Thyroid gland (tissue), 4 donors: ENCODE measurements around the gene ARPC4. TPM values are rescaled to one million over a fixed set of nuclear protein-coding genes. Genes with fewer than 3 reads are reported as not detected.

ENCODE experiments used
- DNase-seq, 2 donors: peaks; one replicate each; pipeline ENCODE4 v3.0.0-alpha.2; 2019
- H3K27ac ChIP-seq, 3 donors: fragments of 200-600 bp; sonication (generic); 1 replicate in 2 of 3; 2 replicates in 1 of 3; pipeline ENCODE4 v1.5.1; 2016 to 2019; ENCODE audit warnings: mild to moderate bottlenecking in 1 of 3, moderate library complexity in 1 of 3
- H3K27me3 ChIP-seq: fragments of 200-600 bp; sonication (generic); one replicate; pipeline ENCODE4 v1.5.1; 2019
- H3K36me3 ChIP-seq, 2 donors: fragments of 200-600 bp; sonication (generic); one replicate each; pipeline ENCODE4 v1.5.1; 2016 to 2019
- H3K4me1 ChIP-seq, 2 donors: fragments of 200-600 bp; sonication (generic); one replicate each; pipeline ENCODE4 v1.5.1; 2017 to 2019
- H3K4me3 ChIP-seq, 3 donors: fragments of 200-600 bp; sonication (generic); replicated peaks in 1 of 3; 1 replicate in 2 of 3; 2 replicates in 1 of 3; pipeline ENCODE4 v1.5.1; 2016; ENCODE audit warnings: mild to moderate bottlenecking in 1 of 3
- H3K9me3 ChIP-seq: fragments of 200-600 bp; sonication (generic); one replicate; pipeline ENCODE4 v1.5.1; 2017
- CTCF ChIP-seq, 6 experiments: fragments of 200-600 bp in 3 of 6; fragments of 450-650 bp in 3 of 6; sonication (generic) in 3 of 6; IDR thresholded peaks; one replicate each; pipeline ENCODE4 v1.5.1; 2016 to 2019; ENCODE audit warnings: antibody characterized with exemption in 6 of 6, mild to moderate bottlenecking in 2 of 6, inconsistent platforms in 1 of 6, moderate library complexity in 1 of 6
- POLR2A ChIP-seq, 2 donors: fragments of 450-650 bp; IDR thresholded peaks; one replicate each; pipeline ENCODE4 v1.6.1; 2017; ENCODE audit warnings: antibody characterized with exemption in 2 of 2, mild to moderate bottlenecking in 2 of 2, moderate library complexity in 1 of 2
- WGBS, 2 donors: methylation state at CpG; one replicate each; pipeline ENCODE4 v1.1.5; 2017; 5-methylcytosine and 5-hydroxymethylcytosine counted together
- intact Hi-C: fragments of 100-400 bp; cut with DNase I; formaldehyde crosslinking; loops from one replicate; pipeline ENCODE4 v1.15.1; 2023
- total RNA-seq, 4 donors: library from RNA; depleted of rRNA; stranded (reverse); fragments of >200 nt; gene quantifications; one replicate each; pipeline ENCODE4 v1.2.3, GENCODE V29; 2016

The ARPC4 gene
- total RNA-seq, result 100 to 1,000 TPM; 155 to 232 (median 187) TPM

DNA sequence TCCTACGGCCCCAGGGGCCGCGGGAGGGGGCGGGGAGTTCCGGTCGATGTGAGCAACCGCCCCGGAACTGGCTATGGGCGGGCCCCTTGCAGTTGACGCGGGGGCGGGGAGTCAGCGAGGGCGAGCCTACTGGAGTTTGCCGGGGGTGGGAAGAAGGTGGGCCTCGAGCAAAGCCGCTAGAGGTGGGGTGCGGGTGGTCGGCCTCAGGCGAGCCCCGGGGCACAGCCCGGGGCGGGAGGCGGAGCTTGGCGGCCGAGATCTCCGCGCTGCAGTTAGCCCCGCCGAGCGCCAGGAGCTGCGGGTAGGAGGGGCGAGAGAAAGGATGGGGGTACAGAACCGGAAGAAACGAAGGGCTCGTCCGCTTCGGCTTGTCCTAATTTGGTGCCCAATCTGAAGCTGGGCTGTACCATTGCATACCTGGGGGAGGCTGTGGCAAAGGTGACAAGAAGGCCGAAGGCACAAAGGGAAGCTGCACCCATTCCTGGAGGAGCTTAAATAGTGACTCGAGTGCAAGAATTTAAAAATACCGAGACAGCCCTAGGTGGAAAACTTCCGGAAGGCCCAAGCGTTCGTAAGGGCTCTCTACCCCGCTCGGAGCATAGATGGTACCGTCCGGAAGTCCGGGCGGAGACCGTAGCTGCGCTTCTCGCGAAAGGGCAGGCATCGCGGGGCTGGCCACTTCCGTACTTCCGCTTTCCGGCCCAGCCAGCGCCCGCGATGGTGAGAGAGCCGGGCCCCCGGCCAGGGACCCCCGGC is at the start of gene ARPC4, which contains the start of gene TADA3:
TSS of gene ARPC4 (plus strand) at position 678 of the 756 bp plus-strand sequence. CDS start at position 718, 40 bp downstream.
TSS of gene TADA3 (minus strand) at position 69 of the 756 bp plus-strand sequence. CDS start 1,007 bp downstream, outside the sequence.
- peak within 1 kb of the TSS; percentile 64 to 93 (median 92) for H3K4me3 ChIP-seq
- 0 to 1% methylated on average over 24 to 45 of the region's 65 CpGs for WGBS, 2 donors
- TF ChIP-seq CTCF (IDR thresholded peaks at IDR 0.05), result peak in 2 of 6 experiments; percentile 11 to 46
- TF ChIP-seq POLR2A (IDR thresholded peaks at IDR 0.05), result peak; percentile 12 to 66
- intact Hi-C loops, result loop anchor here (10.0 kb wide), 1 partner anchor 138 kb away; no protein-coding TSS in a partner anchor
- H3K9me3 ChIP-seq, result no peaks in the 10 kb centered on the region
- no peaks in the 10 kb centered on the region for H3K27me3 ChIP-seq
- peaks cover 12 to 25% of the 10 kb centered on the region in 2 donors for H3K4me1 ChIP-seq
- DNase-seq, result peak; percentile 94
- peak within 1 kb of the TSS; percentile 91 to 98 (median 91) for H3K27ac ChIP-seq
- H3K36me3 ChIP-seq, result peaks cover 10 to 11% of the 10 kb centered on the region in 2 donors

- 95% methylated on average over 18 of the region's 18 CpGs for WGBS, 2 donors
- peaks cover 90 to 91% of the 10 kb centered on the region in 2 donors for H3K36me3 ChIP-seq
- no peak for DNase-seq
- no peak for TF ChIP-seq POLR2A (IDR thresholded peaks at IDR 0.05)
- no peak for TF ChIP-seq CTCF (IDR thresholded peaks at IDR 0.05)
- intact Hi-C loops, result no loop called here
- H3K27ac ChIP-seq, result no peak overlapping the region
- H3K9me3 ChIP-seq, result no peaks in the 10 kb centered on the region
- no peaks in the 10 kb centered on the region for H3K27me3 ChIP-seq
- no peaks in the 10 kb centered on the region for H3K4me1 ChIP-seq
- no peak overlapping the region for H3K4me3 ChIP-seq
Measured at GRCh38 chr3:9743548-9743947, 49.3 kb upstream of the ARPC4 start.

DNA sequence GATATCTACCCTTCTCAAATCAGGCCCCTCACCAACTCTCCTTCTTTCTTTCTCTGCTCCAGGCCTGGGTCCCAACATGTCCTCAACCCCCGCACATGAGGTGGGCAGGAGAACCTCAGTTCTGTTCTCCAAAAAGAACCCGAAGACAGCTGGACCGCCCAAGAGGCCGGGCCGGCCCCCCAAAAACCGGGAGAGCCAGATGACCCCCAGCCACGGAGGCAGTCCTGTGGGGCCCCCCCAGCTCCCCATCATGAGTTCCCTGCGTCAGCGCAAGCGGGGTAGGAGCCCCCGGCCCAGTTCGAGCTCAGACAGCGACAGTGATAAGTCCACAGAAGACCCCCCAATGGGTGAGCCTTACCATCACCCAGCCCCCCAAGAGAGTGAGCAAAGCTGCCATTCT is 48.7 kb upstream of the ARPC4 start:
- intact Hi-C loops, result no loop called here
- peaks cover 84 to 85% of the 10 kb centered on the region in 2 donors for H3K36me3 ChIP-seq
- H3K4me3 ChIP-seq, result no peak overlapping the region
- no peak overlapping the region for H3K27ac ChIP-seq
- no peak for TF ChIP-seq POLR2A (IDR thresholded peaks at IDR 0.05)
- no peak for TF ChIP-seq CTCF (IDR thresholded peaks at IDR 0.05)
- H3K9me3 ChIP-seq, result no peaks in the 10 kb centered on the region
- no peaks in the 10 kb centered on the region for H3K27me3 ChIP-seq
- WGBS, 2 donors, result 95 to 97% methylated on average over 13 of the region's 13 CpGs
- peaks cover 0 to 4% of the 10 kb centered on the region in 2 donors for H3K4me1 ChIP-seq
- no peak for DNase-seq

DNA sequence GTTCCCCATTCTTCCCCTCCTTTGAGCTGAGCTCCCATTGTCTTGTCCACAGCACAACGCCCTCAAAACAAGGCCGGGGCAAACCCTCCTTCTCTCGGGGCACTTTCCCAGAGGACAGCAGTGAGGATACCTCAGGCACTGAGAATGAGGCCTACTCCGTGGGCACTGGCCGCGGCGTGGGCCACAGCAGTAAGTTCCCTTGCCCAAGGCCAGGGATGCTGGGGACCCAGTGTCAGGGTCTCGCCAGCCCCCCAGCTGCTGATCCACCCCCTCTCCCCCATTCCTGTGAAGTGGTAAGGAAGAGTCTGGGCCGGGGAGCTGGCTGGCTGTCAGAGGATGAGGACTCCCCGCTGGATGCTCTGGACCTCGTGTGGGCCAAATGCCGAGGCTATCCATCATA is 47.4 kb upstream of the ARPC4 start:
- intact Hi-C loops, result no loop called here
- WGBS, 2 donors, result 93 to 99% methylated on average over 10 to 12 of the region's 12 CpGs
- no peak for TF ChIP-seq POLR2A (IDR thresholded peaks at IDR 0.05)
- TF ChIP-seq CTCF (IDR thresholded peaks at IDR 0.05), result no peak
- H3K27me3 ChIP-seq, result no peaks in the 10 kb centered on the region
- no peaks in the 10 kb centered on the region for H3K9me3 ChIP-seq
- no peak overlapping the region for H3K4me3 ChIP-seq
- H3K4me1 ChIP-seq, result peaks cover 3 to 8% of the 10 kb centered on the region in 2 donors
- no peak for DNase-seq
- peaks cover 71% of the 10 kb centered on the region in 2 donors for H3K36me3 ChIP-seq
- no peak overlapping the region for H3K27ac ChIP-seq

GRCh38 chr3:9746330-9746729 is 46.6 kb upstream of the ARPC4 start:
- Histone ChIP-seq H3K27me3 (no peaks in the 10 kb centered on the region), H3K4me1 (peaks cover 9 to 15% of the 10 kb centered on the region in 2 donors), H3K27ac (no peak overlapping the region), H3K9me3 (no peaks in the 10 kb centered on the region), H3K36me3 (peaks cover 63% of the 10 kb centered on the region in 2 donors), H3K4me3 (no peak overlapping the region)
- intact Hi-C loops, result no loop called here
- no peak for DNase-seq
- TF ChIP-seq CTCF (IDR thresholded peaks at IDR 0.05), result no peak
- TF ChIP-seq POLR2A (IDR thresholded peaks at IDR 0.05), result no peak
- 90 to 97% methylated on average over 5 of the region's 5 CpGs for WGBS, 2 donors
